H1 (cell line): ENCODE measurements around the gene ENAH. TPM values are rescaled to one million over a fixed set of nuclear protein-coding genes. Genes with fewer than 3 reads are reported as not detected.

Experiments
- CTCF ChIA-PET: fragments of 300-600 bp; sonication (Branson Sonifier 250); formaldehyde crosslinking; loops from one replicate; lab custom pipeline; 2021; ENCODE audit not compliant: partially characterized antibody; lab: Charles Lee
- POLR2A ChIA-PET: fragments of 300-600 bp; sonication (Branson Sonifier 250); formaldehyde crosslinking; loops from one replicate; lab custom pipeline; 2021; ENCODE audit warnings: inconsistent platforms; ENCODE audit not compliant: partially characterized antibody; lab: Charles Lee
- DNase-seq, 2 experiments: peaks; one replicate each; pipeline versions ENCODE4 v3.0.0 to v3.0.0-alpha.2; 2010 to 2022; ENCODE audit warnings: low spot score in 2 of 2, low read depth in 1 of 2, mixed read lengths in 1 of 2
- FAIRE-seq: peaks from 2 replicates; lab custom pipeline; 2011; peaks lifted over from hg19 to GRCh38; lab: Jason Lieb, UNC
- H2AFZ ChIP-seq: 2 replicates; pipeline ENCODE4 v1.8.1; 2012; ENCODE audit warnings: low read length, inconsistent platforms
- H2AK5ac ChIP-seq: 2 replicates; pipeline ENCODE4 v1.6.1; 2013; ENCODE audit warnings: low read depth, low read length
- H2BK120ac ChIP-seq: replicated peaks from 2 replicates; pipeline ENCODE3; 2013; ENCODE audit warnings: low read depth, low read length, inconsistent platforms
- H2BK12ac ChIP-seq: 2 replicates; pipeline ENCODE4 v1.6.1; 2013; ENCODE audit warnings: low read depth, low read length
- H2BK15ac ChIP-seq: 2 replicates; pipeline ENCODE4 v1.6.1; 2013; ENCODE audit warnings: low read length
- H2BK20ac ChIP-seq: 2 replicates; pipeline ENCODE4 v1.6.1; 2013; ENCODE audit warnings: low read length
- H2BK5ac ChIP-seq: 2 replicates; pipeline ENCODE4 v1.6.1; 2013; ENCODE audit warnings: low read depth, low read length
- H3K14ac ChIP-seq: 2 replicates; pipeline ENCODE4 v1.6.1; 2013; ENCODE audit warnings: inconsistent platforms; ENCODE audit not compliant: insufficient read length
- H3K18ac ChIP-seq: 2 replicates; pipeline ENCODE4 v1.6.1; 2013; ENCODE audit warnings: low read length; ENCODE audit errors: extremely low read depth
- H3K23ac ChIP-seq: 2 replicates; pipeline ENCODE4 v1.6.1; 2013; ENCODE audit warnings: inconsistent platforms; ENCODE audit not compliant: insufficient read length
- H3K23me2 ChIP-seq: 2 replicates; pipeline ENCODE4 v1.6.1; 2013; ENCODE audit warnings: low read depth, low read length
- H3K27ac ChIP-seq: 2 replicates; pipeline ENCODE4 v1.6.1; 2011; ENCODE audit warnings: low read depth, low read length, inconsistent platforms
- H3K27me3 ChIP-seq, 4 experiments: replicated peaks in 1 of 4; 1 replicate in 1 of 4; 2 replicates in 3 of 4; pipeline versions ENCODE4 v1.6.1 to v1.8.1; 2011 to 2013; ENCODE audit warnings: low read length in 3 of 4, mild to moderate bottlenecking in 3 of 4, inconsistent platforms in 2 of 4, mixed read lengths in 2 of 4, moderate library complexity in 1 of 4; ENCODE audit not compliant: control insufficient read depth in 3 of 4, insufficient read depth in 3 of 4; ENCODE audit errors: extremely low read depth in 1 of 4
- H3K36me3 ChIP-seq, 4 experiments: 2 replicates each; pipeline versions ENCODE4 v1.6.1 to v1.8.1; 2011 to 2013; ENCODE audit warnings: mild to moderate bottlenecking in 4 of 4, low read length in 3 of 4, moderate library complexity in 2 of 4, control low read depth in 1 of 4, inconsistent platforms in 1 of 4; ENCODE audit not compliant: insufficient read depth in 4 of 4, control insufficient read depth in 2 of 4
- H3K4ac ChIP-seq: replicated peaks from 2 replicates; pipeline ENCODE3; 2013; ENCODE audit warnings: low read length, low read depth, mixed read lengths, inconsistent platforms; ENCODE audit not compliant: insufficient read length
- H3K4me1 ChIP-seq, 4 experiments: replicated peaks in 1 of 4; 1 replicate in 1 of 4; 2 replicates in 3 of 4; pipeline versions ENCODE4 v1.6.1 to v1.8.1; 2011 to 2013; ENCODE audit warnings: low read length in 3 of 4, inconsistent platforms in 2 of 4, mixed read lengths in 1 of 4; ENCODE audit not compliant: insufficient read depth in 4 of 4, control insufficient read depth in 3 of 4
- H3K4me2 ChIP-seq, 2 experiments: 2 replicates each; pipeline versions ENCODE4 v1.6.1 to v1.8.1; 2011 to 2013; ENCODE audit warnings: low read depth in 2 of 2, low read length in 2 of 2, control low read depth in 1 of 2, inconsistent platforms in 1 of 2, mild to moderate bottlenecking in 1 of 2; ENCODE audit not compliant: insufficient read depth in 1 of 2
- H3K4me3 ChIP-seq, 4 experiments: fragments of 200-600, 300-600 bp in 1 of 4; sonication (generic), shearing (Covaris generic), sonication (Bioruptor Twin) in 1 of 4; 2 replicates each; pipeline versions ENCODE4 v1.5.1 to v1.8.1; 2011 to 2016; ENCODE audit warnings: low read length in 4 of 4, low read depth in 3 of 4, control low read depth in 2 of 4, inconsistent platforms in 2 of 4, mild to moderate bottlenecking in 2 of 4, mixed read lengths in 1 of 4, moderate library complexity in 1 of 4; ENCODE audit not compliant: insufficient read depth in 2 of 4; ENCODE audit errors: extremely low read depth in 1 of 4
- H3K56ac ChIP-seq: replicated peaks from 2 replicates; pipeline ENCODE3; 2013; ENCODE audit warnings: low read depth, mild to moderate bottlenecking, mixed read lengths, low read length, inconsistent platforms; ENCODE audit not compliant: insufficient read length
- H3K79me1 ChIP-seq: 2 replicates; pipeline ENCODE4 v1.6.1; 2013; ENCODE audit warnings: low read depth, low read length, control low read depth
- H3K79me2 ChIP-seq, 2 experiments: 2 replicates each; pipeline versions ENCODE4 v1.6.1 to v1.8.1; 2012 to 2013; ENCODE audit warnings: low read length in 2 of 2, mild to moderate bottlenecking in 2 of 2, inconsistent platforms in 1 of 2; ENCODE audit not compliant: insufficient read depth in 2 of 2, control insufficient read depth in 1 of 2
- H3K9ac ChIP-seq, 4 experiments: replicated peaks in 1 of 4; 1 replicate in 1 of 4; 2 replicates in 3 of 4; pipeline versions ENCODE4 v1.6.1 to v1.8.1; 2011 to 2013; ENCODE audit warnings: low read depth in 3 of 4, low read length in 3 of 4, control low read depth in 2 of 4, mild to moderate bottlenecking in 2 of 4, moderate library complexity in 2 of 4, inconsistent platforms in 1 of 4; ENCODE audit errors: extremely low read depth in 1 of 4
- H3K9me3 ChIP-seq, 2 experiments: 2 replicates each; pipeline versions ENCODE4 v1.6.1 to v1.8.1; 2012 to 2013; ENCODE audit warnings: mild to moderate bottlenecking in 2 of 2, moderate library complexity in 2 of 2, control low read depth in 1 of 2, inconsistent platforms in 1 of 2, low read depth in 1 of 2, low read length in 1 of 2, mixed read lengths in 1 of 2; ENCODE audit not compliant: insufficient read depth in 2 of 2
- H4K20me1 ChIP-seq, 2 experiments: replicated peaks in 1 of 2; 2 replicates each; pipeline versions ENCODE3 to v1.8.1; 2011 to 2013; ENCODE audit warnings: inconsistent platforms in 2 of 2, low read length in 2 of 2, mild to moderate bottlenecking in 1 of 2; ENCODE audit not compliant: insufficient read depth in 2 of 2, control insufficient read depth in 1 of 2
- H4K5ac ChIP-seq: 2 replicates; pipeline ENCODE4 v1.6.1; 2013; ENCODE audit warnings: low read length, low read depth, mixed read lengths, inconsistent platforms; ENCODE audit not compliant: insufficient read length
- H4K8ac ChIP-seq: 2 replicates; pipeline ENCODE4 v1.8.0; 2013; ENCODE audit warnings: mild to moderate bottlenecking, moderate library complexity, low read length, inconsistent platforms; ENCODE audit not compliant: insufficient read depth; ENCODE audit errors: extremely low read depth
- H4K91ac ChIP-seq: replicated peaks from 2 replicates; pipeline ENCODE3; 2013; ENCODE audit warnings: low read length, mixed read lengths, inconsistent platforms; ENCODE audit not compliant: insufficient read length
- EGR1 ChIP-seq: IDR thresholded peaks from 2 replicates; pipeline ENCODE4 v1.6.1; 2011; ENCODE audit warnings: low read depth, low read length, borderline replicate concordance
- JUND ChIP-seq: IDR thresholded peaks from 2 replicates; pipeline ENCODE4 v1.6.1; 2011; ENCODE audit warnings: mild to moderate bottlenecking, improper control_type of control experiment, low read length
- KDM5A ChIP-seq: fragments of 200-600 bp; IDR thresholded peaks from 2 replicates; pipeline ENCODE4 v1.7.1; 2012; ENCODE audit warnings: mild to moderate bottlenecking, low read length, inconsistent platforms, mixed read lengths
- POU5F1 ChIP-seq: IDR thresholded peaks from 2 replicates; pipeline ENCODE4 v1.6.1; 2011; ENCODE audit warnings: low read depth, mild to moderate bottlenecking, low read length, moderate library complexity
- SIN3A ChIP-seq, 2 experiments: IDR thresholded peaks in 1 of 2; conservative IDR thresholded peaks in 1 of 2; 2 replicates each; pipeline ENCODE4 v1.6.1; 2011 to 2012; ENCODE audit warnings: low read length in 2 of 2, improper control_type of control experiment in 1 of 2, low read depth in 1 of 2, mild to moderate bottlenecking in 1 of 2
- SUZ12 ChIP-seq: fragments of 200-600 bp; sonication (generic); IDR thresholded peaks from 2 replicates; pipeline ENCODE4 v1.6.1; 2012; ENCODE audit warnings: mild to moderate bottlenecking, inconsistent platforms, low read length, moderate library complexity, mixed read lengths
- WGBS, 2 experiments: shearing (Covaris generic) in 1 of 2; methylation state at CpG; one replicate each; pipeline versions ENCODE4 v1.1.6 to v1.1.7; 2013 to 2015; ENCODE audit warnings: low lambda C conversion rate in 2 of 2, mixed read lengths in 2 of 2, inconsistent platforms in 1 of 2, low coverage in 1 of 2, missing lambda C conversion rate in 1 of 2; ENCODE audit not compliant: insufficient replicate concordance in 2 of 2, insufficient coverage in 1 of 2, insufficient read length in 1 of 2; ENCODE audit errors: extremely low coverage in 1 of 2, missing lambda C conversion rate in 1 of 2; 5-methylcytosine and 5-hydroxymethylcytosine counted together
- polyA plus RNA-seq, 7 experiments: library from polyadenylated mRNA; depleted of rRNA in 3 of 7; stranded (reverse) in 5 of 7; unstranded in 2 of 7; fragments of >200 nt in 5 of 7; fragments of 200-250 nt in 2 of 7; gene quantifications; 1 replicate in 5 of 7; 2 replicates in 1 of 7; 4 replicates in 1 of 7; pipeline versions ENCODE4 v1.2.1 to v1.2.3, GENCODE V29; 2011 to 2013; ENCODE audit warnings: missing spikeins in 2 of 7, mixed read lengths in 2 of 7
- total RNA-seq: library from RNA; stranded (reverse); fragmentation: NEBNext Ultra II Directional; extraction: Animal tissue kit (Norgen Biotek cat#: 25700); gene quantifications from 2 replicates; pipeline ENCODE4 v1.2.1, GENCODE V29; 2021

The ENAH gene
- total and polyA plus RNA-seq, 2 of the 8 experiments (the other 6 are each of a cell fraction or from before 2014, with no cell fraction given) = 39.1 to 335 TPM

DNA sequence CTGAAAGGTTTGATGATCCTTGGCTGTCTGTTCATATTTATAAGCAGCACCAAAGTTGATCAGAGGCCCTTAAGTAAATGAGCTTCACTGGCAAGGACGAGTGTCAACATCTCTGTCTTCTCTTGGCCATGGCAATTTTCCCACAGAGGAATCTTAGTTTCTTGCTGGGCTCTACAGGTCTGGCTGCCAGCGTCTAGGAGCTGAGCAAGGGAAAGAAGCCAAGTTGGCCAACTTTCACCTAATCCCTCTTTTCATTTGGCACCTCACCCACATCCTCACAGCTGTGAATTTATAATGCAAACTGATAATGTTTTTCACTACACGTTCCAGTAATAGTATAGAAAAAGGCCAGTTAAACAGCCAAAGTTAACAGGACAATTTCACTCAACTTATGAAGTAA, 126.0 kb downstream of the ENAH start:
- Histone ChIP-seq H2BK120ac (no peak overlapping the region), H3K4me1 (peaks cover 2 to 8% (median 7%) of the 10 kb centered on the region in 4 experiments; a peak in 6 of 7 replicates), H4K8ac (no peak overlapping the region), H3K79me2 (peaks cover 0 to 77% of the 10 kb centered on the region in 2 experiments; a peak in 3 of 4 replicates), H3K4ac (no peak overlapping the region), H3K4me3 (no peak overlapping the region), H4K91ac (no peak overlapping the region), H3K14ac (no peak overlapping the region), H4K5ac (no peak overlapping the region), H2BK15ac (no peak overlapping the region), H3K79me1 (peaks cover 5% of the 10 kb centered on the region; the same call in 1 of the 2 replicates), H3K9ac (no peak overlapping the region), H2AFZ (no peak overlapping the region), H2BK20ac (no peak overlapping the region), H2BK12ac (no peak overlapping the region), H4K20me1 (peaks cover 4 to 8% of the 10 kb centered on the region in 2 experiments), H2AK5ac (no peak overlapping the region), H3K27me3 (no peaks in the 10 kb centered on the region), H3K9me3 (no peaks in the 10 kb centered on the region), H3K23ac (no peak overlapping the region), H3K36me3 (peaks cover 0 to 22% (median 5%) of the 10 kb centered on the region in 4 experiments; a peak in 3 of 8 replicates), H3K23me2 (no peaks in the 10 kb centered on the region), H3K56ac (no peak overlapping the region), H3K18ac (no peak overlapping the region), H3K27ac (no peak overlapping the region), H2BK5ac (no peak overlapping the region), H3K4me2 (no peak overlapping the region)
- 49% methylated on average over 3 of the region's 3 CpGs; no CpG with 5 or more reads in 1 of the 2 experiments for WGBS, 2 experiments
- POLR2A ChIA-PET = interaction anchor here (0.8 to 1.1 kb wide), 2 partner anchors 9 to 28 kb away, joined by 3 read pairs; no protein-coding TSS in a partner anchor
- no peak for FAIRE-seq
- DNase-seq = no peak
- CTCF ChIA-PET = interaction anchor here (0.7 to 1.1 kb wide), 6 partner anchors 9 to 461 kb away, joined by 3 to 4 read pairs (median 3); no protein-coding TSS in a partner anchor
- TF ChIP-seq SUZ12 = no peak
- no peak for TF ChIP-seq KDM5A
- TF ChIP-seq JUND = no peak
- TF ChIP-seq POU5F1 = no peak
- no peak for TF ChIP-seq SIN3A (conservative IDR thresholded peaks at IDR 0.05 in 1 of 2, IDR thresholded peaks at IDR 0.05 in 1 of 2; ENCODE audit: low read depth in 1 of 2, low read length in 2 of 2)
- no peak for TF ChIP-seq EGR1
